GM21529 (cell line): ENCODE measurements around the gene RNF32.
"Not testable (repeated sequence)": the region's sequence is repeated elsewhere in the genome, so short reads cannot be mapped to it uniquely, and the experiment has no call there.

ENCODE experiments used
- ATAC-seq: cut with Tn5 transposase; IDR thresholded peaks from one replicate; pipeline ENCODE4 v1.9.1; 2021; ENCODE audit not compliant: unreplicated experiment

The RNF32 gene

GRCh38 chr7:156639426-156640256 is 933 bp upstream of the RNF32 start:
- ATAC-seq, result no peak

GRCh38 chr7:156640949-156641485 is 443 bp downstream of the RNF32 start:
- peak; percentile 57 for ATAC-seq

GRCh38 chr7:156642306-156643045 is 1.9 kb downstream of the RNF32 start:
- no peak for ATAC-seq

- ATAC-seq, result not testable (repeated sequence)
Measured at GRCh38 chr7:156647330-156647729, 6.8 kb downstream of the RNF32 start.

- no peak for ATAC-seq
Measured at GRCh38 chr7:156650042-156650441, 9.5 kb downstream of the RNF32 start.

- ATAC-seq, result no peak
Measured at GRCh38 chr7:156651474-156651873, 10.9 kb downstream of the RNF32 start.

GRCh38 chr7:156652886-156653568 is 12.5 kb downstream of the RNF32 start:
- no peak for ATAC-seq

GRCh38 chr7:156654511-156655234 is 14.1 kb downstream of the RNF32 start:
- ATAC-seq, result no peak

- no peak for ATAC-seq
Measured at GRCh38 chr7:156655251-156655650, 14.7 kb downstream of the RNF32 start.

- no peak for ATAC-seq
Measured at GRCh38 chr7:156655983-156656382, 15.4 kb downstream of the RNF32 start.

- ATAC-seq, result peak; percentile 79
Measured at GRCh38 chr7:156656598-156656997, 16.0 kb downstream of the RNF32 start.

GRCh38 chr7:156657681-156658080 is 17.1 kb downstream of the RNF32 start:
- ATAC-seq, result no peak

- ATAC-seq, result no peak
Measured at GRCh38 chr7:156659203-156659602, 18.6 kb downstream of the RNF32 start.

- ATAC-seq, result no peak
Measured at GRCh38 chr7:156659961-156660360, 19.4 kb downstream of the RNF32 start.

- ATAC-seq, result no peak
Measured at GRCh38 chr7:156661637-156662036, 21.1 kb downstream of the RNF32 start.

GRCh38 chr7:156662277-156662676 is 21.7 kb downstream of the RNF32 start:
- ATAC-seq, result no peak

GRCh38 chr7:156665101-156665500 is 24.5 kb downstream of the RNF32 start:
- ATAC-seq, result no peak

GRCh38 chr7:156666368-156667109 is 26.0 kb downstream of the RNF32 start:
- no peak for ATAC-seq

- ATAC-seq, result no peak
Measured at GRCh38 chr7:156667110-156667426, 26.5 kb downstream of the RNF32 start.

GRCh38 chr7:156668130-156668741 is 27.7 kb downstream of the RNF32 start:
- no peak for ATAC-seq
